Superior temporal gyrus (tissue), 1 donor: ENCODE results near the gene PRSS53.
"Not testable (repeated sequence)": the region's sequence is repeated elsewhere in the genome, so short reads cannot be mapped to it uniquely, and the experiment has no call there.

ENCODE experiments used
- DNase-seq: peaks from one replicate; pipeline ENCODE4 v3.0.0-alpha.2; 2016; ENCODE audit errors: extremely low spot score

Gene PRSS53

DNA sequence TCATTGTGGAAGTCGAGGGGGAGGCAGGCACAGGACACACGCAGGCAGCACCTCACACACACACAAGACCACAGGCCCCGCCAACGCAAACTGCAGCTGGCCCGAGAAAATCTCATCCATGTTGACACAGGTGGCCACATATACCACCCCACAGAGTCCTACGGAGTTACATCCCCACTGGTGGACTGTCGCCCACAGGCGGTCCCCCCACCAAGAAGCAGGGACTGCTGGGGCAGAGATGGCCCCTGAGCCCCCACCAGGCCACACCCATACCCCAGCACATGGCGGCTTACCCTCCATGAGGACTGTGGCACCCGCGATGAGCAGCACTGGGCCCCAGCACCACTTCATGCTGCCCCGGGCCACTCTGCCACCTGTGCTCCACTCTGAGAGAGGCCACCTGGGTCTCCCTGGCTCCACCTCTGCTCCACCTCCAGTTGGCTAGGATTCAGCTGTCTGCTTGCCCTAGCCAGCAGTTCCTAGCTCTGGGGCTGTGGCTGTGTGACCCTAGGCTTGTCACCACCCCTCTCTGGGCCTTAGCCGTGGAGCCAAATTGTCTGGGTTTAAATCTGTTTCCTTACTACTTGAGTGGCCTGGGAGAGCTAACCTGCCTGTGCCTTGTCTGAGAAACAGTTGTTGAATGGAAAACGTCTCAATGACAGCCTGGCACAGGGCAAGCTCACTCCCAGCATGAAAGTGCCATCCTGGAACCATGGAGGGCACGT lies at the start of gene PRSS53:
Gene PRSS53, minus strand, starts transcription at position 485 of the 725 bp plus-strand sequence. Its CDS starts 134 bp downstream, at position 351.
- DNase-seq: no peak

DNA sequence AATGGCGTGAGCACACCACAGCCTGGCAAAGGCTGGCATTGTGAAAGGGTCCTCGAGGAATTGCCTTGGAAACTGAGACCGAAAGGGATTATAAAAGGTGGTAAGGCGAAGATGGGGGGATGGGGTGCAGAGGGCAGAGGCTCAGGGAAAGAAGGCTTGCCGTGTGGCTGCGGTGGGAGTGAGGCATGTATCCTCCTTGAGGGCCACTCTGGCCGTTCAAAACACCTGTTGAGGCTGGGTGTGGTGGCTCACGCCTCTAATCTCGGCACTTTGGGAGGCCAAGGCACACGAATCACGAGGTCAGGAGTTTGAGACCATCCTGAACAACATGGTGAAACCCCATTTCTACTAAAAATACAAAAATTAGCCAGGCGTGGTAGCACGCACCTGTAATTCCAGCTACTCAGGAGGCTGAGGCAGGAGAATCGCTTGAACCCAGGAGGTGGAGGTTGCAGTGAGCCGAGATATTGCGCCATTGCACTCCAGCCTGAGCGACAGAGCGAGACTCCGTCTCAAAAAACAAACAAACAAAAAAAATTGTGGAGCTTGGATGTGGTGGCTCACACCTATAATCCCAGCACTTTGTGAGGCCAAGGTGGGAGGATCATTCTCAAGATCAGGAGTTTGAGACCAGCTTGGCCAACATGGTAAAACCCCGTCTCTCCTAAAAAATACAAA lies 48.2 kb upstream of the PRSS53 start:
- not testable (repeated sequence) for DNase-seq

DNA sequence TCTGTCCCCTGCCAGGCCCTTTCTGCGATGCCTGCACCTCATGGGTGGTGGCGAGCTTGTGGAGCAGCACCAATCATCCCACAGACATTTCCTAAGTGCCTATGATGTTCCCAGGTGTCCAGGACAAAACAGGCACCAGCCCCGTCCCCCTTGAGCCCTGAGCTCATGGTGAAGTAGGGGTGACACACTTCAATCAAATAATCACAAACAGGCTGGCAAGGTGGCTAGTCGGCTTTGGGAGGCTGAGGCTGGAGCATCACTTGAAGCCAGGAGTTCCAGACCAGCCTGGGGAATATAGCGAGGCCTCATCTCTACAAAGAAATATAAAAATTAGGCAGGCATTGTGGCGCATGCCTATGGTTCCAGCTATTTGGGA lies 47.5 kb upstream of the PRSS53 start:
- no peak for DNase-seq

DNA sequence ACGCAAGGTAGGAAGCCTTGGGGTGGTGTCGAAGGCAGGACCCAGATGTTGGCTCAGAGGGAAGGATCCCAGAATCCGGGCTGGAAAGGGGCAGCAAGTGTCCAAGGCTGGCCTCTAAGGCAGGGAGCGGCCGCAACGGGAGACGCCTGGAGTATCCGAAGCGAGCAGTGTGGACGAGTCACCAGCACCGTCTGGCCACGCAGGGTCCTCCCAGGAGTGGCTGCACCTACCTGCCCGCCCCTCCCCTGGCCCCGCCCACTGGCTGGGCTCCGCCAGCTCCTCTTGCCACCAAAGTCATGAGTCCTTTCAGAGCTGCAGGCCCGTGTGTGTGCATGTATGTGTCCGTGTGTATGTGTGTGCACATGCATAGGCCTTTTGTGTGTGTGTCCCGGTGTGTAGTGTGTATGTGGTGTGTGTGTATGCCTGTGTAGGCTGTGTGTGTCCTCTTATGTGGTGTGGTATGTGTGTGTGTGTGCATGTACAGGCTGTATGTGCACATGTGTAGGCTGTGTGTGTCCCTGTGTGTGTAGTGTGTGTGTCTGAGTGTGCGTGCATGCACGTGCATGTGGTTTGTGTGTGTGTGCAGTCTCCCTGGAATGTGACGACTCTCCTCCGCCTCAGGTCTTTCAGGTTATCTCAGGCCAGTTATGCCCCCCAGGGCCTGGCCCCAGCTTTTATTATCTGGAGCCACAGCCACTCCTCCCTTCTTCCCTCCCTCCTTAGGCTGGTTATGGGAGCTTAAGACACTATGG lies 47.0 kb upstream of the PRSS53 start, which contains the start of gene PRSS8:
Gene PRSS8, minus strand, starts transcription at position 193 of the 752 bp plus-strand sequence. CDS start 229 bp downstream, outside the sequence.
- DNase-seq: no peak

DNA sequence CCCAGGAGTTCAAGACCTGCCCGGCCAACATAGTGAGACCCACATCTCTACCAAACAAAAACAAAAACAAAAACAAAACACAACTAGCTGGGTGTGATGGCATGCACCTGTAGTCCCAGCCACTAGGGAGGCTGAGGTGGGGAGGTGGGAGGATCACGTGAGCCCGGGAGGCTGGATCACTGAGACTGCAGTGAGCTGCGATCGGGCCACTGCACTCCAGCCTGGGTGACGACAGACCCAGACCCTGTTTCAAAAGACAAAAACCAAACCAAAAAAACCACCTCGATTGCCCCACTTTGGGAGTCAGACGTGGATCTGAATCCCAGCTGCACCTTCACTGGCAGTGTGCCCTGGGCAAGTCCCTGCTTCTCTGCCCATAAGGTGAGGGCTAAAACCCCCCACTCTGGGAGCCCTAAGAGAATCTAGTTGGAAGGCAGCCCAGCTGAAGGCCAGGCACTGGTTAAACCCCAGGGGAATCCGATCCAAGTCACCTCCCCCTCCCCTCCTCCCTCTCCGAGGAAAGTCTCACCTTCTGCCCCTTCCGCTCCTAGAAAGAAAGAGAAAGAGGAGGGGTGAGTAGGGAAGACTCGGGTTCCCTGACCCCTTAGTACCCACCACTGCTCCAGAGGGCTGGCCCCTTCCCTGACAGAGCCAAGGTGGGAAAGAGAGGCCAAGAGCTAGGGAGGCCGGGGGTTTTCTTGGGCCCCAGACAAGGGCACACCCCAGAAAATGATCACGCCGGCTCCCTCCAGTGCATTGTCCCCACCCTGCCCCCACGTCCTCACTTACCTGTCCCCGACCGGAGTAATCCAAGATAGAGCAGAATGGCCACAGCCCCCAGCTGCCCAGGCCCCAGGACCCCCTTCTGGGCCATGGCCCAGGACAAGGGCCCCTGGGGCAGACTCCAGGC lies 46.1 kb upstream of the PRSS53 start:
- DNase-seq: no peak

DNA sequence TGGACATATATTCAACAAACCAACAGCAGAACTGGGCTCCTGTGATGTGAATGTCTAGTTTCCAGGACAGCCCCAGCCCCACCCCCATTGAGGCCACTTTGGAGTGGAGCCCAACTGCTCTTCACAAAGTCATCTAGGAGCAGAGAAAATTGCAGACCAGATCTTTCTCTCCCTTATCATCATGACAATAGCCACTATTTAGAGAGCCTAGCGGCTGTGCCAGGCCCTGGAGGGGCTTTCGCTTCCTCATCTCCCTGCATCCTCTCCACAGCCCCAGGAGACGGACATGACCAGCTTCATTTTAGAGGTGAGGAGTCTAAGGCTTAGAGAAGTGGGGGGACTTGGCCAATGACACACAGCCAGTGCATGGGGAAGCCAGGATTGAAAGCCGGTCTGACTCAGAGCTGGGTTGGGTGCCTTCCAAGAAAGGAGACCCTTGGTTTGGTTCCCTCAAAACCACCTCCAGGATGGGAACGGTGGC lies 45.4 kb upstream of the PRSS53 start:
- DNase-seq: no peak

DNA sequence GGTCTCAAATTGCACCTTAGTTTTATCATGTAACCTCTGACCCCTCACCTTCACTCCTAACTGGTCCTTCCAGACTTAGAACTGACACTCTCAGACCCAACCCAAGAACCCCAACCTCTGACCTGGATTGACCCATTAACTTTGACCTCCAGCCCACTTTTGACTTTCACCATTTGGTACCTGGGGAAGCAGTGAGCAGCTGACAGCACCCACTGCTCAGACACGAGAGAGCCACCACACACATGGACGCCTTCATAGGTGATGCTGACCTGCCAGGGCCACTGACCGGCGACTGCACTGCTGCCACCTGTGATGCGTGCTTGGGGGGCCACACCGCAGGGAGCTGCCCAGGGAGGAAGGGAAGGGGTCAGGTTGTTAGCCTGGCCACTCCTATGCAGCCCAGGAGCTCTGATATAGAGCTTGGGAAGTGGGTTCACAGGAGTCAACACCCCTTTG lies 44.3 kb upstream of the PRSS53 start:
- no peak for DNase-seq

DNA sequence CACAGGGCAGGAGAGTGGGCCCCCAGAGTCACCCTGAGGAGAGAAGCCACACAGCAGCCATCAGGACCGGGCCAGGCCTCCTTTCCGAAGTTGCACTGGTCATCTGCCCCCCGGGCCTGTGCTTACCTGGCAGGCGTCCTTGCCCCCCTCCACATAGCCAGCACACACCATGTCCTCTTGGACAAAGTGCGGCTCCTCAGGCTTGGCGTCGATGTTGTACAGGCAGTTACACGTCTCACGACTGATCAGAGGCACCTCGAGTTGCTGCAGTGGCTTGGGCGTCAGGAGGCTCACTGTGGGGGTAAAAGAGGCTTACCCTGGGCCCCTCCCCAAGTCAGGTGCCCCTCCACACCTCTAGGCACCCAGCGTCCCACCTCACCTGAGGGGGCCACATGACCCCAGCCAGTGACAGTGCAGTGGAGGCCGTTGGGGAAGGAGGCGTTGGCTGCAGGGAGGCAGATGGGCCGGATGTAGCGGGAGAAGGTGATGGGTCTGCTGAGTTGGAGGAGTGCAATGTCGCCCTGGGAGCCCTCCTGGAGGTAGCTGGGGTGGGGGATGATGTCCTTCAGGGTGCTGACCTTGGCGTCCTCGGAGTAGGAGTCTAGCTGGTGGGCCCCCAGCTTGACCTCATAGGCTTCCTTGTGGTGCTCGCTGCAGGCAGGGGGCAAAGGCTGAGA lies 43.7 kb upstream of the PRSS53 start:
- DNase-seq: no peak

DNA sequence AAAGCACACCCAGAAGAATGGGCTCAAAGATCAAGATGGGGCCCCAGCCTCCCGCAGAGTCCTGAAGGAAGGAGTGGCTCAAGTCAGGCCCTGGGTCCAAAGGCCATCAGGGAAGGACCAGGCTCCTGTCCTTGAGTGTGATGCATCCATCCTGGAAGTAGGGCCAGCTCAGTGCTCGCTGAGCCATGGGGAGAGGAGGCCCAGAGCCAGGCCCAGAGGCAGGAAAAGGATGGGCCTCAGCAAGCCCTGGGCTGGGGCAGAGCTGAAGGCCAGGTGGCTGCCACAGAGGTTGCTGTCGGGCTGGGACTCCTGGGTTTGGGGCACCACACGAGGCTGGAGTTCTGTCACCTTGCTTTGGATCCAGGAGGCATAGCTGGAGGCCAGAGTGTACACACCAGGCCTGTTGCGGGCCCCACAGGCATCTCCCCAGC lies 43.1 kb upstream of the PRSS53 start:
- no peak for DNase-seq

DNA sequence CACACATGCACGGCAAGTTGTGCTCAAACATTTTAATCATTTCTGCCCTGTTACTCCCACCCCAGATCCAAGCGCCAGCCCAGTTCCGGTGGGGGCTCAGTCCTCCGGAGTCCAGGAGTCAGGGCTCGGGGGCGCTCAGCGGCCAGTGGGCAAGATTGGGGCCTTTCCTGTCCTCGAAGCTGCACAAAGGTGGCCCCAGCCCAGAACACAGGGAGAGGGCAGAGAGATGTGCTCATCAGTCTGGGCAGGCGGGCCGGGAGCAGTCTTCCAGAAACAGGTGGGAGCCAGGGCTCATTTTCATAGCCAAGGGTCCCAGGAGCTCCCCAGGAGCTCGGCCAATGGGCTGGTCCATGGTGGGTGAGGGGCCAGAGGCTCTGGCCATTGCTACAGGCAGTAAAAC lies 42.7 kb upstream of the PRSS53 start:
- DNase-seq: no peak

DNA sequence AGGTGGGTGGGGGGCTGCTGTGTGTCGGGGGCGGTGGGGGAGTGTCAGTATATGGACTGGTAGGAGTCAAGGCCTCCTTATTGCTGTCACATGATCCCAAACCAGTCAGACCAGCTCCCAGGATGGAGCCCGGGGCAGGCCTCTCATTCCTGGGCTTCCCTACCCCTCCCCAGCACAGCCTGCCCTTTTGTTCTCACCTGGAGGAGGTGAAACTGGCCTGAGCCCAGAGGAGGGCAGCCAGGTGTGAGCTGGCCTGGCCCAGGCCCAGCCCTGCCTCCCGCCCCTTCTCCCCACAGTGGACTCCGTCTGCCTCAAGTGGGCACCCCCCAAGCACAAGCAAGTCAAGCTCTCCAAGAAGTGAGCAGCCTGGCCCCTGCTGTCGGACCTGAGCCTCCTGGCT lies 42.2 kb upstream of the PRSS53 start:
- DNase-seq: no peak

DNA sequence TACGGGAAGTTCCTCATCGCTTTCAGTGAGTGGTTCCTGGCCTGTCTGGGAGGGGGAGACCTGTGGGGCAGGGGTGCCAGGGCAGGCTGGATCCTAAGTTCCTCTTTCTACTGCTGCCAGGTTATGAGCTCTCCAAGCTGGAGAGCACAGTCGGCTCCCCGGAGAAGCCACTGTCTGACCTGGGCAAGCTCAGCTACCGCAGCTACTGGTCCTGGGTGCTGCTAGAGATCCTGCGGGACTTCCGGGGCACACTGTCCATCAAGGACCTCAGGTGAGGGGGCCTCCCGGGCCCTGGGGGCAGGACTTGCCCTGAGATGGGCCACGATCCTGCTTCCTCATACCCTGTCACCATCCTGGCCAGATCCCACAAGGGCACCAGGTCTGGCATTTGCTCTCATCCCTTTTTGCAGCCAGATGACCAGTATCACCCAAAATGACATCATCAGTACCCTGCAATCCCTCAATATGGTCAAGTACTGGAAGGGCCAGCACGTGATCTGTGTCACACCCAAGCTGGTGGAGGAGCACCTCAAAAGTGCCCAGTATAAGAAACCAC lies 41.7 kb upstream of the PRSS53 start:
- DNase-seq: no peak

DNA sequence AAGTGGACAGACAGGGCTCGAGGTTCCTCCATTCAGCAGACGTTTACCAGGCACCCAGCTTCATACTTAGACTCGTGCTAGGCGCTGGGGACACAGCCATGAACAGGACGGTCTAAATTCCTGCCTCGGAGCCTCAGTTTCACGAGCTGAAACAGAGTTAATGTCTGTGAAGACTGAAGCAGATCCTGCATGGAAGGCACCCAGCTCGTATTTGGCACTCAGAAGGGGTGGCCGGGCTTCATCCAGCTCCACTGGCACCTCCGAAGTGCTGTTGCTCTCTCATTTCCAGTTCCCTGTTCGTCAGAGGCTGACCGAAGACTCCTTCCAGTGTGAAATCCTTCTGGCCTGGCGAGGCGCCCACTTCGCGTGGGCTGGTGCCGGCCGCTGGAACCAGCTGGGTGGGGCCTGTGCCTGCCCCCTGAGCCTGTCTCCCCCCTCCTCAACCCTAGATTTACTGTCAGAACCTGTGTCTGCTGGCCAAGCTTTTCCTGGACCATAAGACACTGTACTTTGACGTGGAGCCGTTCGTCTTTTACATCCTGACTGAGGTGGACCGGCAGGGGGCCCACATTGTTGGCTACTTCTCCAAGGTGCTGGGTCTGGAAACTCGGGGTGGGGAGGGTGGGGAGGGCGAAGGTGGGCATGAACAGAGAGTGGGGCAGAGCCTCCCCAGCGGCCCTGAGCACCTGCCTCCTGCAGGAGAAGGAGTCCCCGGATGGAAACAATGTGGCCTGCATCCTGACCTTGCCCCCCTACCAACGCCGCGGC lies 41.0 kb upstream of the PRSS53 start:
- DNase-seq: peak; percentile 14

DNA sequence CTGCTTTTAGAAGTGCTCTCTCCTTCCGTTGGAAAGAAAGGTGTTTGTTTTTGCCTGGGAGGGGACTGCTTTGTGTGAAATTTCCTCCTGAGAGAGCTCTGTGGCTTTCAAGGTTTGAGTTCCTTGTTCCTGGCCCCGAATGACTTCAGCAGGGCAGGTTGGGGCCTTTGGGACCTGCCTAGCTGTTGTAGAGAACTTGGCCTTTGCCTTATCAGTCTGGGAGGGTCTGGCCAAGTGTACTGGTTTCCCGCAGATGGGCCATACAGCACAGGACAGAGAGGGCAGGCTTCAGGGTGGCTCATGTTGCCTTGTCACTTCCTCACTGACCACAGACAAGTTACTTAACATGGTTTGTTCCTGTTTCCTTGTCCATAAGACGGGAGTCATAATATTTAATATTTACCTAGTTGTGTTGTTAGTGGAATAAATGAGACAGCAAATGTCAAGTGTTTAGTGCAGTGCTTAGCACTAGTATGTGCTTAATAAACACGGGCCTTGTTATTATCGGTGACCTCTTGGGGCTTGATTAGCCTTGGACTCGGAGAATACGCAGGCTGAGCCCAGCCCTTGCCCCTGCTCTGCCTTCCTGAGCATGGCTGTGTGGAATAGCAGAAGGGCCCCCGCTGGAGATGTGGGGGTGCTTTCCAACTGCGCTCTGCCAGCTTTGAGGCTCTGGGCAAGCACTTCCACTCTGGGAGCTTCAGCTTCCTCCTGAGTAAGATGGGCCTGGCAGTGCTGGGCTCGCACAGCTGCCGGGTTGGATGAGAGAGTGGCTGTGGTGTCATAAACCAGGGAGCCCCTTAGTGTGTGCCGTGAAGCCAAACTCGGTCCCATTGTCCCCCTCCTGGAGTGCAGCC lies 40.2 kb upstream of the PRSS53 start:
- peak; percentile 10 for DNase-seq

DNA sequence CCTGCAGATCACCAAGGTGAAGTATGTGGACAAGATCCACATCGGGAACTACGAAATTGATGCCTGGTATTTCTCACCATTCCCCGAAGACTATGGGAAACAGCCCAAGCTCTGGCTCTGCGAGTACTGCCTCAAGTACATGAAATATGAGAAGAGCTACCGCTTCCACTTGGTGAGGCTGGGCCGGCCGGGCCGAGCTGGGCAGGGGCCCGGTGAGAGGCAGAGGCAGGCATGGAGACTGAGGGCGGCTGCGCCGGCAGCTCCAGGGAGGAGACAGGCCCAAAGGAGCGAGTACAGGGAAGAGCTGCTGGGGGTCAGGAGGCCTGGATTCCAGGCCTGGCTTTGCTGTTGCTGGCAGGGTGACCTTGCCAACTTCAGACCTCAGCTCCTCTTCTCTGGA lies 38.4 kb upstream of the PRSS53 start:
- DNase-seq: no peak

DNA sequence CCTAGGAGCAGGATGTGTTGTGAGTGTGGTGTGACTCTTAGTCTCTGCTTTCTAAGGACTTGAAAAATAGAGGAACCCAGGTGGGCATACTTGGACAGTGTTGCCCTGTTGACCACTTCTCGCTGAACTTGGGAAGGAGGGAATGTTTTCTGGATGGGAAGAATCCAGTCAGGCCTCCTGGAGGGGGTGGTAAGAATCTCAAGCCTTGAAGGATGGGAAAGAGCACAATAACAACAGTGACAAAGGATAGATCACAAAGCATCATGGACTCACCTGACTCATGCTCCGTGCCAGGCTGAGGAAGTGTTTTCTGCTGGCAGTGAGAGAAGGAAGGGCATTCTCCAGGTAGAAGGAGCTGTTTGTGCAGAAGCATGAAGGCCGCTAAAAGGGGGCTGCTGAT lies 37.1 kb upstream of the PRSS53 start:
- DNase-seq: no peak

DNA sequence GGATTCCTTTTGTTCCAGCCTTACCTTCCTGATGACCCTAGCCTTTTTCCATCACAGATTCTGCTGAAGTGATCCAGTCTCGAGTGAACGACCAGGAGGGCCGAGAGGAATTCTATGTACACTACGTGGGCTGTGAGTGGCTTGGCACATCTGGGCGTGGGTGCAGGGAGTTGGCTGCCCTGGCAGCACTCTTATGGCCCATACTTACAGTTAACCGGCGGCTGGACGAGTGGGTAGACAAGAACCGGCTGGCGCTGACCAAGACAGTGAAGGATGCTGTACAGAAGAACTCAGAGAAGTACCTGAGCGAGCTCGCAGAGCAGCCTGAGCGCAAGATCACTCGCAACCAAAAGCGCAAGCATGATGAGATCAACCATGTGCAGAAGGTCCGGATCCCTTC lies 31.4 kb upstream of the PRSS53 start:
- no peak for DNase-seq
